Spleen (tissue), 11 donors: ENCODE measurements around the gene MAPK10. TPM values are rescaled to one million over a fixed set of nuclear protein-coding genes. Genes with fewer than 3 reads are reported as not detected.

Source experiments
- DNase-seq: peaks from one replicate; pipeline ENCODE4 v3.0.0-alpha.2; 2020
- H3K27ac ChIP-seq, 8 donors: fragments of 200-600 bp; sonication (generic) in 7 of 8; 1 replicate in 4 of 8; 2 replicates in 4 of 8; pipeline versions ENCODE4 v1.5.0 to v1.8.0; 2016 to 2021; ENCODE audit warnings: inconsistent platforms in 4 of 8, mild to moderate bottlenecking in 4 of 8, moderate library complexity in 1 of 8
- H3K27me3 ChIP-seq, 7 donors: fragments of 200-600 bp; sonication (generic) in 6 of 7; replicated peaks in 1 of 7; 1 replicate in 4 of 7; 2 replicates in 3 of 7; pipeline versions ENCODE4 v1.5.0 to v1.8.0; 2016 to 2021; ENCODE audit warnings: inconsistent platforms in 3 of 7, mild to moderate bottlenecking in 1 of 7
- H3K36me3 ChIP-seq, 6 donors: fragments of 200-600 bp; sonication (generic) in 5 of 6; 1 replicate in 4 of 6; 2 replicates in 2 of 6; pipeline versions ENCODE4 v1.5.0 to v1.8.0; 2016 to 2021; ENCODE audit warnings: inconsistent platforms in 2 of 6
- H3K4me1 ChIP-seq, 6 donors: fragments of 200-600 bp; sonication (generic) in 5 of 6; 1 replicate in 3 of 6; 2 replicates in 3 of 6; pipeline versions ENCODE4 v1.5.0 to v1.8.0; 2016 to 2021; ENCODE audit warnings: inconsistent platforms in 3 of 6
- H3K4me3 ChIP-seq, 8 donors: fragments of 200-600 bp; sonication (generic) in 7 of 8; 1 replicate in 4 of 8; 2 replicates in 4 of 8; pipeline versions ENCODE4 v1.5.0 to v1.8.0; 2016 to 2021; ENCODE audit warnings: inconsistent platforms in 4 of 8, mild to moderate bottlenecking in 4 of 8, moderate library complexity in 2 of 8
- H3K9me3 ChIP-seq, 8 donors: fragments of 200-600 bp; sonication (generic) in 7 of 8; 1 replicate in 4 of 8; 2 replicates in 4 of 8; pipeline versions ENCODE4 v1.5.0 to v1.8.0; 2016 to 2021; ENCODE audit warnings: inconsistent platforms in 4 of 8
- CTCF ChIP-seq, 11 experiments: fragments of 200-600 bp in 7 of 11; fragments of 450-650 bp in 4 of 11; sonication (generic) in 4 of 11; IDR thresholded peaks in 8 of 11; conservative IDR thresholded peaks in 3 of 11; 1 replicate in 7 of 11; 2 replicates in 4 of 11; pipeline versions ENCODE4 v1.4.0 to v1.8.0; 2016 to 2021; ENCODE audit warnings: antibody characterized with exemption in 11 of 11, inconsistent platforms in 4 of 11, mild to moderate bottlenecking in 1 of 11
- POLR2A ChIP-seq, 3 donors: fragments of 450-650 bp; IDR thresholded peaks; one replicate each; pipeline ENCODE4 v1.5.1; 2017; ENCODE audit warnings: antibody characterized with exemption in 3 of 3, mild to moderate bottlenecking in 1 of 3
- POLR2AphosphoS5 ChIP-seq, 3 donors: sonication (generic); formaldehyde crosslinking; IDR thresholded peaks; one replicate each; pipeline ENCODE4 v1.5.1; 2017; ENCODE audit warnings: antibody characterized with exemption in 3 of 3
- WGBS, 5 donors: extraction: QIAGEN DNeasy Blood & Tissue Kit in 3 of 5; methylation state at CpG; one replicate each; pipeline versions ENCODE4 v1.1.5 to v1.1.7; 2013 to 2018; 5-methylcytosine and 5-hydroxymethylcytosine counted together
- intact Hi-C: fragments of 100-400 bp; cut with DNase I; formaldehyde crosslinking; loops from one replicate; pipeline ENCODE4 v1.15.0; 2023; ENCODE audit warnings: low total_unique reads
- polyA plus RNA-seq, 3 donors: library from polyadenylated mRNA; stranded (reverse); fragments of 200-250 nt; gene quantifications; one replicate each; pipeline ENCODE4 v1.2.1, GENCODE V29; 2013
- total RNA-seq, 7 donors: library from RNA; depleted of rRNA in 3 of 7; stranded (reverse); fragments of >200 nt in 3 of 7; fragmentation: NEBNext Ultra II Directional in 4 of 7; extraction: Animal tissue kit (Norgen Biotek cat#: 25700) in 4 of 7; gene quantifications; one replicate each; pipeline versions ENCODE4 v1.1.0 to v1.2.1, GENCODE V29; 2016 to 2021
- donor health status: healthy with polysubstance abuse.
- donor health status: DM: no; HTN: no; CAD: no; lungs with moderate emphysema.
- donor health status: DM: no; HTN: no; CAD: no.
- donor health status: Bipolar disorder and iron deficiency.
- donor health status: healthy.
- donor health status: DM: no; HTN: no; CAD: no.
- donor health status: DM: yes; HTN: yes; CAD: no.

The MAPK10 gene
- total and polyA plus RNA-seq, 10 donors = 3.0 to 40.6 (median 15.2) TPM

GRCh38 chr4:86019906-86020305 is 339.9 kb downstream of the MAPK10 start:
- Histone ChIP-seq H3K4me3 (no peak overlapping the region), H3K36me3 (no peaks in the 10 kb centered on the region), H3K27me3 (no peaks in the 10 kb centered on the region), H3K9me3 (peaks cover 0 to 7% (median 0%) of the 10 kb centered on the region in 8 donors), H3K4me1 (peaks cover 0 to 10% (median 0%) of the 10 kb centered on the region in 6 donors), H3K27ac (no peak overlapping the region)
- intact Hi-C loops = no loop called here
- DNase-seq = no peak
- TF ChIP-seq POLR2AphosphoS5 (IDR thresholded peaks at IDR 0.05) = no peak
- no peak for TF ChIP-seq CTCF (IDR thresholded peaks at IDR 0.05 in 8 of 11, conservative IDR thresholded peaks at IDR 0.05 in 3 of 11)
- no peak for TF ChIP-seq POLR2A (IDR thresholded peaks at IDR 0.05)

GRCh38 chr4:86019362-86019761 is 340.5 kb downstream of the MAPK10 start:
- Histone ChIP-seq H3K27me3 (no peaks in the 10 kb centered on the region), H3K27ac (no peak overlapping the region), H3K4me1 (peaks cover 0 to 14% (median 0%) of the 10 kb centered on the region in 6 donors), H3K9me3 (peaks cover 0 to 7% (median 0%) of the 10 kb centered on the region in 8 donors), H3K4me3 (no peak overlapping the region), H3K36me3 (no peaks in the 10 kb centered on the region)
- WGBS, 5 donors = 77 to 91% (median 84%) methylated on average over 1 of the region's 1 CpG
- DNase-seq = no peak
- intact Hi-C loops = no loop called here
- TF ChIP-seq POLR2A (IDR thresholded peaks at IDR 0.05) (no peak), POLR2AphosphoS5 (IDR thresholded peaks at IDR 0.05) (no peak), CTCF (IDR thresholded peaks at IDR 0.05 in 8 of 11, conservative IDR thresholded peaks at IDR 0.05 in 3 of 11) (no peak)

DNA sequence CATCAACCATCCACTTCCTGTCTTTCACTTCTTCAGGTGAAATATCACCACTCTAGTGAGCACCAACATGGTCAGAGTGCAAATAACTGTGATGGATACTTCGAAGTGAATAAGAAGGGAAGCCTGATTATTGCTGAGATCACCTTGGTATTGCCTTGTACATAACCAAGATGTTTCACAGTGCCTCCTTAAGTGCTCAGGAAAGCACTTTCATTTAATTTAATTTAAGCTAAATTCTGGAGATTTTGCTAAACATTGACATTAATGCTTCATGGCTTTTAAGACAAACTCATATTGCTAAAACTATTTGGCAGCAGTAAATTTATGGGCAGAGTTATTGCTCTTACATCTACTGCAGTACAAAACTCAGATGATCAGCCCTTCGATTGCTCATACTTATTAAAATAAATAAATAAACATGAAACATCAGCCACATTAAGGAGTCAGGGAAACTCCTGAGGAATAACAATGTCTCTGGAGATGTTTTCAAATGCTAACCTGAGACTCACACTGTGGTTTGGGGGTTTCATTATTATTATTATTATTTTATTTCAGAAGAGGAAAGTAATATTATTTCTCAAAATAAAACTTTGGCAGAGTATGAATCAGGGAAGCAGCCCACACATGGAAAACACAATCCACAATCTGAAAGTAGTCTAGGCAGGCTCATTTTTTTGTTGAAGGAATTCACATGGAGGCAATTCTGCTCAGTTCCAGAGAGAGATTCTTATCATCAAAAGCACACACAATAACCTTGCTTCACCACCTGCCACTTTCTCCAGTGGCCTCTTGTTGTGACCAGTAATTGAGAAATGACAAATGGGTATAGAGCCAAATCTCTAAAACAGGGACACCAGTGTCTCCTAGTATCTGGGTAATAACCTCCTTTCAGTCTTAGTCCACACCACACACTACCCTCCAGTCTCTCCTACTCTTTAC is 344.2 kb downstream of the MAPK10 start:
- Histone ChIP-seq H3K4me1 (peaks cover 0 to 12% (median 0%) of the 10 kb centered on the region in 6 donors), H3K36me3 (no peaks in the 10 kb centered on the region), H3K4me3 (no peak overlapping the region), H3K27me3 (no peaks in the 10 kb centered on the region), H3K27ac (no peak overlapping the region), H3K9me3 (no peaks in the 10 kb centered on the region)
- no peak for TF ChIP-seq POLR2A (IDR thresholded peaks at IDR 0.05)
- TF ChIP-seq POLR2AphosphoS5 (IDR thresholded peaks at IDR 0.05) = no peak
- TF ChIP-seq CTCF (IDR thresholded peaks at IDR 0.05 in 8 of 11, conservative IDR thresholded peaks at IDR 0.05 in 3 of 11) = no peak
- WGBS, 5 donors = 74 to 89% (median 79%) methylated on average over 2 of the region's 2 CpGs
- DNase-seq = no peak
- intact Hi-C loops = no loop called here

DNA sequence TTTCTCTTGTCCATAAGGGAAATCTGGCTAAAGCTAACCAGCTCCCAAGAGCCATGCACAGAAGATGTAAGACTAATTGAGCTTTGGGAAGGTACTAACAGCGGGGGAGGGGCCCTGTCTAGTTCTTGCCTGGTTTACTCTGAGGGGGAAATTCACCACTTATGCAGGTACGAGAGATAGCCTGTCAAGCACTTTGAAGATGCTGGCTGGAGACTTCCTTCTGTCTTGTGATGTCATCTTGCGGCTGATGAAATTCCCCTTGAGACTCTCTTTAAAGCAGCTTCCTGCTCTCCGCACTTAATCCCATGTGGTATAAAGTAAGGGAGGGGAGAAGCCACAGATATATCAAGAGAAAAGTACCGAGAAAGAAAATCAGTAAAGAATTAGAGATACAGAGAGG is 345.3 kb downstream of the MAPK10 start:
- Histone ChIP-seq H3K4me1 (peaks cover 0 to 12% (median 0%) of the 10 kb centered on the region in 6 donors), H3K9me3 (no peaks in the 10 kb centered on the region), H3K27ac (no peak overlapping the region), H3K27me3 (no peaks in the 10 kb centered on the region), H3K4me3 (no peak overlapping the region), H3K36me3 (no peaks in the 10 kb centered on the region)
- intact Hi-C loops = no loop called here
- WGBS, 5 donors = 52 to 67% (median 54%) methylated on average over 5 of the region's 5 CpGs
- no peak for DNase-seq
- TF ChIP-seq POLR2A (IDR thresholded peaks at IDR 0.05) (no peak), CTCF (IDR thresholded peaks at IDR 0.05 in 8 of 11, conservative IDR thresholded peaks at IDR 0.05 in 3 of 11) (no peak), POLR2AphosphoS5 (IDR thresholded peaks at IDR 0.05) (no peak)
